Erythroblast (primary cell): ENCODE results near the gene PET117.

ENCODE experiments used
- GATA1 ChIP-seq: IDR thresholded peaks from 2 replicates; pipeline ENCODE4 v1.6.1; 2011; ENCODE audit warnings: low read depth, mild to moderate bottlenecking, control low read depth, low read length, moderate library complexity
- POLR2A ChIP-seq: IDR thresholded peaks from 2 replicates; pipeline ENCODE4 v1.6.1; 2011; ENCODE audit warnings: mild to moderate bottlenecking, low read length

GRCh38 chr20:18103497-18103896, 34.2 kb upstream of the PET117 start:
- no peak for TF ChIP-seq POLR2A
- no peak for TF ChIP-seq GATA1
